CD8-positive, alpha-beta memory T cell (primary cell): Measurements from ENCODE around the gene AUH. TPM values are rescaled to one million over a fixed set of nuclear protein-coding genes. Genes with fewer than 3 reads are reported as not detected.

Experiments used
- CTCF ChIA-PET: fragments of 350-600 bp; sonication (Branson Sonifier 250); formaldehyde crosslinking; loops from one replicate; lab custom pipeline; 2021; ENCODE audit warnings: antibody characterized with exemption; lab: Charles Lee
- POLR2A ChIA-PET: fragments of 350-600 bp; sonication (Branson Sonifier 250); formaldehyde crosslinking; loops from one replicate; lab custom pipeline; 2021; ENCODE audit warnings: antibody characterized with exemption; lab: Charles Lee
- DNase-seq, 5 donors: peaks; one replicate each; pipeline versions ENCODE4 v3.0.0 to v3.0.0-alpha.2; 2020 to 2022; ENCODE audit warnings: mixed read lengths in 1 of 5
- H3K27ac ChIP-seq: one replicate; pipeline ENCODE4 v1.7.0; 2013; ENCODE audit warnings: low read depth, mild to moderate bottlenecking, low read length, moderate library complexity
- H3K27me3 ChIP-seq: 2 replicates; pipeline ENCODE4 v1.7.0; 2013; ENCODE audit warnings: low read length, mild to moderate bottlenecking; ENCODE audit not compliant: insufficient read depth, poor library complexity, severe bottlenecking
- H3K36me3 ChIP-seq: 2 replicates; pipeline ENCODE4 v1.7.0; 2013; ENCODE audit warnings: mild to moderate bottlenecking, low read length, moderate library complexity; ENCODE audit not compliant: insufficient read depth
- H3K4me1 ChIP-seq: 2 replicates; pipeline ENCODE4 v1.7.0; 2013; ENCODE audit warnings: mild to moderate bottlenecking, low read length, moderate library complexity; ENCODE audit not compliant: insufficient read depth
- H3K4me3 ChIP-seq: 2 replicates; pipeline ENCODE4 v1.7.0; 2013; ENCODE audit warnings: mild to moderate bottlenecking, low read length
- H3K9me3 ChIP-seq: 2 replicates; pipeline ENCODE4 v1.7.0; 2013; ENCODE audit warnings: mild to moderate bottlenecking, low read length
- H3K27ac Mint-ChIP-seq, 8 donors: one replicate each; pipeline ENCODE4 v1.8.0; 2020 to 2021; ENCODE audit warnings: mixed read lengths in 8 of 8, mild to moderate bottlenecking in 6 of 8, inconsistent platforms in 3 of 8, moderate library complexity in 3 of 8
- H3K27me3 Mint-ChIP-seq, 2 donors: one replicate each; pipeline ENCODE4 v1.8.0; 2020 to 2021; ENCODE audit warnings: mixed read lengths in 2 of 2, mild to moderate bottlenecking in 1 of 2, moderate library complexity in 1 of 2
- H3K36me3 Mint-ChIP-seq, 3 donors: one replicate each; pipeline ENCODE4 v1.8.0; 2020 to 2021; ENCODE audit warnings: mixed read lengths in 3 of 3, inconsistent platforms in 1 of 3, mild to moderate bottlenecking in 1 of 3
- H3K4me1 Mint-ChIP-seq, 3 donors: one replicate each; pipeline ENCODE4 v1.8.0; 2020 to 2021; ENCODE audit warnings: mixed read lengths in 3 of 3, inconsistent platforms in 1 of 3, mild to moderate bottlenecking in 1 of 3
- H3K4me3 Mint-ChIP-seq, 7 donors: one replicate each; pipeline ENCODE4 v1.8.0; 2020 to 2021; ENCODE audit warnings: mixed read lengths in 7 of 7, mild to moderate bottlenecking in 6 of 7, moderate library complexity in 4 of 7, inconsistent platforms in 2 of 7
- H3K9me3 Mint-ChIP-seq, 5 donors: one replicate each; pipeline ENCODE4 v1.8.0; 2020 to 2022; ENCODE audit warnings: mixed read lengths in 5 of 5, mild to moderate bottlenecking in 3 of 5, moderate library complexity in 2 of 5, inconsistent platforms in 1 of 5
- polyA plus RNA-seq: library from polyadenylated mRNA; unstranded; fragments of 300-500 nt; fragmentation: Illumina TruSeq; gene quantifications from one replicate; pipeline ENCODE4 v1.2.3, GENCODE V29; 2021
- total RNA-seq, 2 experiments: library from RNA; stranded (reverse); gene quantifications; one replicate each; pipeline ENCODE4 v1.2.3, GENCODE V29; 2021

AUH gene
- total and polyA plus RNA-seq, 3 experiments from 2014 or later = 12.8 to 35.0 (median 33.5) TPM

GRCh38 chr9:91219557-91219956 lies 142.2 kb downstream of the AUH start:
- Mint-ChIP-seq H3K27me3 (no peaks in the 10 kb centered on the region), H3K9me3 (no peaks in the 10 kb centered on the region), H3K4me1 (peaks cover 0 to 5% (median 0%) of the 10 kb centered on the region in 3 donors), H3K36me3 (peaks cover 4 to 35% (median 15%) of the 10 kb centered on the region in 3 donors), H3K27ac (peak overlapping the region in 1 of 8 donors; percentile 65), H3K4me3 (no peak overlapping the region)
- POLR2A ChIA-PET = no interaction called here
- no peaks in the 10 kb centered on the region for H3K4me1 ChIP-seq
- no peaks in the 10 kb centered on the region for H3K36me3 ChIP-seq
- no peak overlapping the region for H3K4me3 ChIP-seq
- DNase-seq = no peak
- CTCF ChIA-PET = no interaction called here
- no peaks in the 10 kb centered on the region for H3K9me3 ChIP-seq
- no peak overlapping the region for H3K27ac ChIP-seq
- H3K27me3 ChIP-seq = no peaks in the 10 kb centered on the region

- H3K27ac ChIP-seq = no peak overlapping the region
- no peak overlapping the region for H3K27ac Mint-ChIP-seq
- no peaks in the 10 kb centered on the region for H3K9me3 ChIP-seq
- H3K27me3 Mint-ChIP-seq = no peaks in the 10 kb centered on the region
- DNase-seq = no peak
- H3K9me3 Mint-ChIP-seq = no peaks in the 10 kb centered on the region
- no peaks in the 10 kb centered on the region for H3K4me1 ChIP-seq
- ChIA-PET POLR2A (no interaction called here), CTCF (no interaction called here)
- H3K4me1 Mint-ChIP-seq = peaks cover 3 to 12% (median 4%) of the 10 kb centered on the region in 3 donors
- no peaks in the 10 kb centered on the region for H3K36me3 ChIP-seq
- no peak overlapping the region for H3K4me3 ChIP-seq
- no peaks in the 10 kb centered on the region for H3K27me3 ChIP-seq
- H3K4me3 Mint-ChIP-seq = no peak overlapping the region
- H3K36me3 Mint-ChIP-seq = peaks cover 4 to 37% (median 20%) of the 10 kb centered on the region in 3 donors
Observed at GRCh38 chr9:91217388-91217787, 144.3 kb downstream of the AUH start.

- DNase-seq = no peak
- Mint-ChIP-seq H3K27ac (no peak overlapping the region), H3K4me3 (no peak overlapping the region), H3K4me1 (peaks cover 15 to 19% (median 16%) of the 10 kb centered on the region in 3 donors), H3K36me3 (peaks cover 4 to 24% (median 17%) of the 10 kb centered on the region in 3 donors), H3K9me3 (no peaks in the 10 kb centered on the region), H3K27me3 (no peaks in the 10 kb centered on the region)
- ChIA-PET CTCF (no interaction called here), POLR2A (no interaction called here)
- H3K36me3 ChIP-seq = no peaks in the 10 kb centered on the region
- H3K27ac ChIP-seq = no peak overlapping the region
- H3K4me1 ChIP-seq = no peaks in the 10 kb centered on the region
- H3K9me3 ChIP-seq = no peaks in the 10 kb centered on the region
- H3K4me3 ChIP-seq = no peak overlapping the region
- no peaks in the 10 kb centered on the region for H3K27me3 ChIP-seq
Observed at GRCh38 chr9:91214867-91215266, 146.9 kb downstream of the AUH start.

DNA sequence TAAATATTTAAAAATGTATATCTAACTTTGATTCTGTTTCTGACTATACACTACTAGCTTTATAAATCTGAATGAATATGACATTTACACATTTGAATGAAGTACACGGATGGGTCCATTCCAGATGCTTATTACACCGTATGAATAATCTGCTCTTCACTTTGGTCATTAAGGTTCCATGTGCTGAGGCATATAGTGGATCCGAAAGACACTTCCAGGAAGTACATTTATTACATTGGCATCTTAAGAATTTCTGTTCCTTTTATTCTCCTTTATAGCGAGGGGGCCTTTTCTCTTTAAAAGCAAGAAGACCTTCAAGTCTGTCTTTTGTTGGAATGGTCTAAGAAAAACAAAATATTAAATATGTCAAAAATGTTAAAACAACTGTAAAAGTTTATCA lies 147.6 kb downstream of the AUH start:
- no peak for DNase-seq
- H3K4me1 ChIP-seq = no peaks in the 10 kb centered on the region
- no peak overlapping the region for H3K27ac ChIP-seq
- POLR2A ChIA-PET = no interaction called here
- CTCF ChIA-PET = no interaction called here
- no peaks in the 10 kb centered on the region for H3K9me3 Mint-ChIP-seq
- H3K36me3 Mint-ChIP-seq = peaks cover 4 to 16% (median 13%) of the 10 kb centered on the region in 3 donors
- no peak overlapping the region for H3K4me3 ChIP-seq
- H3K27ac Mint-ChIP-seq = no peak overlapping the region
- peaks cover 16 to 20% (median 19%) of the 10 kb centered on the region in 3 donors for H3K4me1 Mint-ChIP-seq
- H3K36me3 ChIP-seq = no peaks in the 10 kb centered on the region
- no peaks in the 10 kb centered on the region for H3K27me3 ChIP-seq
- no peaks in the 10 kb centered on the region for H3K27me3 Mint-ChIP-seq
- H3K9me3 ChIP-seq = no peaks in the 10 kb centered on the region
- no peak overlapping the region for H3K4me3 Mint-ChIP-seq

GRCh38 chr9:91212596-91213243 lies 149.0 kb downstream of the AUH start:
- H3K27me3 Mint-ChIP-seq = no peaks in the 10 kb centered on the region
- H3K9me3 Mint-ChIP-seq = no peaks in the 10 kb centered on the region
- H3K4me1 ChIP-seq = peaks cover 11% of the 10 kb centered on the region
- no peaks in the 10 kb centered on the region for H3K36me3 ChIP-seq
- no peak for DNase-seq
- peak overlapping the region in 7 of 8 donors; percentile 17 to 97 (median 76) for H3K27ac Mint-ChIP-seq
- H3K27me3 ChIP-seq = no peaks in the 10 kb centered on the region
- H3K27ac ChIP-seq = no peak overlapping the region
- no peaks in the 10 kb centered on the region for H3K9me3 ChIP-seq
- ChIA-PET POLR2A (no interaction called here), CTCF (no interaction called here)
- no peak overlapping the region for H3K4me3 ChIP-seq
- peak overlapping the region in 6 of 7 donors; percentile 70 to 90 (median 80) for H3K4me3 Mint-ChIP-seq
- peaks cover 0 to 7% (median 5%) of the 10 kb centered on the region in 3 donors for H3K36me3 Mint-ChIP-seq
- peaks cover 30 to 33% (median 33%) of the 10 kb centered on the region in 3 donors for H3K4me1 Mint-ChIP-seq

GRCh38 chr9:91211919-91212318 lies 149.8 kb downstream of the AUH start:
- no peaks in the 10 kb centered on the region for H3K27me3 Mint-ChIP-seq
- no peak overlapping the region for H3K4me3 ChIP-seq
- POLR2A ChIA-PET = no interaction called here
- peak overlapping the region; percentile 8 for H3K27ac ChIP-seq
- H3K27ac Mint-ChIP-seq = peak overlapping the region; percentile 11 to 97 (median 86)
- H3K4me1 Mint-ChIP-seq = peaks cover 36 to 41% (median 41%) of the 10 kb centered on the region in 3 donors
- peak overlapping the region; percentile 19 to 90 (median 75) for H3K4me3 Mint-ChIP-seq
- no peaks in the 10 kb centered on the region for H3K36me3 ChIP-seq
- no peaks in the 10 kb centered on the region for H3K27me3 ChIP-seq
- H3K4me1 ChIP-seq = peaks cover 18% of the 10 kb centered on the region
- peaks cover 0 to 7% (median 4%) of the 10 kb centered on the region in 3 donors for H3K36me3 Mint-ChIP-seq
- CTCF ChIA-PET = no interaction called here
- H3K9me3 ChIP-seq = no peaks in the 10 kb centered on the region
- no peaks in the 10 kb centered on the region for H3K9me3 Mint-ChIP-seq
- no peak for DNase-seq

- no peaks in the 10 kb centered on the region for H3K27me3 ChIP-seq
- H3K4me3 ChIP-seq = no peak overlapping the region
- H3K36me3 ChIP-seq = no peaks in the 10 kb centered on the region
- Mint-ChIP-seq H3K9me3 (no peaks in the 10 kb centered on the region), H3K27me3 (no peaks in the 10 kb centered on the region), H3K4me3 (peak overlapping the region; percentile 19 to 90 (median 75)), H3K36me3 (peaks cover 0 to 7% (median 4%) of the 10 kb centered on the region in 3 donors), H3K4me1 (peaks cover 36 to 44% (median 41%) of the 10 kb centered on the region in 3 donors), H3K27ac (peak overlapping the region; percentile 11 to 97 (median 86))
- ChIA-PET CTCF (no interaction called here), POLR2A (no interaction called here)
- no peaks in the 10 kb centered on the region for H3K9me3 ChIP-seq
- DNase-seq = no peak
- H3K4me1 ChIP-seq = peaks cover 18% of the 10 kb centered on the region
- H3K27ac ChIP-seq = peak overlapping the region; percentile 8
Observed at GRCh38 chr9:91211414-91211813, 150.3 kb downstream of the AUH start.

- no peaks in the 10 kb centered on the region for H3K27me3 Mint-ChIP-seq
- POLR2A ChIA-PET = interaction anchor here (0.6 kb wide), 1 partner anchor 17 kb away, joined by 3 read pairs; no protein-coding TSS in a partner anchor
Observed at GRCh38 chr9:91210318-91210717, 151.4 kb downstream of the AUH start.

More at GRCh38 chr9:91210318-91210717, 151.4 kb downstream of the AUH start:
- Histone ChIP-seq H3K36me3 (no peaks in the 10 kb centered on the region), H3K9me3 (no peaks in the 10 kb centered on the region), H3K4me3 (no peak overlapping the region), H3K27me3 (no peaks in the 10 kb centered on the region), H3K4me1 (peaks cover 18% of the 10 kb centered on the region), H3K27ac (no peak overlapping the region)
- H3K9me3 Mint-ChIP-seq = no peaks in the 10 kb centered on the region
- peaks cover 0 to 7% (median 2%) of the 10 kb centered on the region in 3 donors for H3K36me3 Mint-ChIP-seq
- CTCF ChIA-PET = interaction anchor here (1.0 kb wide), 1 partner anchor 173 kb away, joined by 3 read pairs; no protein-coding TSS in a partner anchor
- peaks cover 36 to 44% (median 41%) of the 10 kb centered on the region in 3 donors for H3K4me1 Mint-ChIP-seq
- DNase-seq = no peak
- no peak overlapping the region for H3K4me3 Mint-ChIP-seq
- no peak overlapping the region for H3K27ac Mint-ChIP-seq
